Measurements from ENCODE around the gene ESCO1.

DNA sequence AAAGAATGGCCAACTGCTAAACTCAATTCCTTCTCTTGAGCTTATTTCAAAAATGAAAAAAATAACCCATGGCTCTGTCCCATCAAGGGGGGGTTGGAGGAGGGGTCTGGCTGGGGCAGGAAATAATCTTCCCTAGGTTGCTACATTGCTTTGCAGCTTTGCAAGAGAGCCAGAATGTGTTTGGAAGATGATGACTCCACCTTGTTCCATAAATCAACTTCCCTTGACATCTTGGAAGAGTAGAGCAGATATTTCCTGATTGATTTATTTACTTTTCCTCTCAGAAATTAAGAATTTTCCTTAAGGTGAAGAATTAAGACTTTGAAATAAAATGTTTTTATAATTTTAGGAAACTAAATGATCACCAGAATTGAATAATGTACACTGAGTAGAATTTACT lies 41.3 kb downstream of the ESCO1 start:
- TF ChIP-seq, protein P1, sequence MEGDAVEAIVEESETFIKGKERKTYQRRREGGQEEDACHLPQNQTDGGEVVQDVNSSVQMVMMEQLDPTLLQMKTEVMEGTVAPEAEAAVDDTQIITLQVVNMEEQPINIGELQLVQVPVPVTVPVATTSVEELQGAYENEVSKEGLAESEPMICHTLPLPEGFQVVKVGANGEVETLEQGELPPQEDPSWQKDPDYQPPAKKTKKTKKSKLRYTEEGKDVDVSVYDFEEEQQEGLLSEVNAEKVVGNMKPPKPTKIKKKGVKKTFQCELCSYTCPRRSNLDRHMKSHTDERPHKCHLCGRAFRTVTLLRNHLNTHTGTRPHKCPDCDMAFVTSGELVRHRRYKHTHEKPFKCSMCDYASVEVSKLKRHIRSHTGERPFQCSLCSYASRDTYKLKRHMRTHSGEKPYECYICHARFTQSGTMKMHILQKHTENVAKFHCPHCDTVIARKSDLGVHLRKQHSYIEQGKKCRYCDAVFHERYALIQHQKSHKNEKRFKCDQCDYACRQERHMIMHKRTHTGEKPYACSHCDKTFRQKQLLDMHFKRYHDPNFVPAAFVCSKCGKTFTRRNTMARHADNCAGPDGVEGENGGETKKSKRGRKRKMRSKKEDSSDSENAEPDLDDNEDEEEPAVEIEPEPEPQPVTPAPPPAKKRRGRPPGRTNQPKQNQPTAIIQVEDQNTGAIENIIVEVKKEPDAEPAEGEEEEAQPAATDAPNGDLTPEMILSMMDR (conservative IDR thresholded peaks at IDR 0.05 in 1 of 2, IDR thresholded peaks at IDR 0.05 in 1 of 2; ENCODE audit: low read depth in 1 of 2, low read length in 2 of 2): no peak
- no peak for TF ChIP-seq EZH2 (IDR thresholded peaks at IDR 0.05; ENCODE audit: low read length, missing control alignments)
